GM23338 (cell line): ENCODE results near the gene G6PC3. TPM values are rescaled to one million over a fixed set of nuclear protein-coding genes. Genes with fewer than 3 reads are reported as not detected.

Experiments used
- ATAC-seq: fragments of 200-7000 bp; cut with Tn5 transposase; 3 replicates; pipeline ENCODE4 v1.9.1; 2020
- DNase-seq: peaks from one replicate; pipeline ENCODE4 v3.0.0-alpha.2; 2015; ENCODE audit warnings: low spot score
- H2AFZ ChIP-seq: fragments of 200-600 bp; sonication (generic); 2 replicates; pipeline ENCODE4 v1.8.0; 2016; ENCODE audit warnings: antibody characterized with exemption, mild to moderate bottlenecking, moderate library complexity
- H3F3A ChIP-seq: fragments of 200-600 bp; sonication (generic); replicated peaks from 2 replicates; pipeline ENCODE4 v1.8.0; 2017; ENCODE audit warnings: antibody characterized with exemption, mixed run types, low read depth
- H3K27ac ChIP-seq: fragments of 200-600 bp; sonication (generic); 2 replicates; pipeline ENCODE4 v1.6.1; 2016; ENCODE audit warnings: low read depth
- H3K27me3 ChIP-seq: fragments of 200-600 bp; sonication (generic); 2 replicates; pipeline ENCODE4 v1.8.0; 2016; ENCODE audit warnings: mild to moderate bottlenecking, mixed run types, moderate library complexity; ENCODE audit not compliant: insufficient read depth
- H3K36me3 ChIP-seq: fragments of 200-600 bp; sonication (generic); 2 replicates; pipeline ENCODE4 v1.8.0; 2016; ENCODE audit warnings: mild to moderate bottlenecking; ENCODE audit not compliant: insufficient read depth
- H3K4me1 ChIP-seq: fragments of 200-600 bp; sonication (generic); 2 replicates; pipeline ENCODE4 v1.8.0; 2016; ENCODE audit warnings: mild to moderate bottlenecking, moderate library complexity; ENCODE audit not compliant: insufficient read depth
- H3K4me2 ChIP-seq: fragments of 200-600 bp; sonication (generic); 2 replicates; pipeline ENCODE4 v1.7.1; 2017; ENCODE audit warnings: mixed run types
- H3K4me3 ChIP-seq: fragments of 200-600 bp; sonication (generic); 2 replicates; pipeline ENCODE4 v1.6.1; 2016; ENCODE audit warnings: mixed run types
- H3K79me2 ChIP-seq: fragments of 200-600 bp; sonication (generic); replicated peaks from 2 replicates; pipeline ENCODE4 v1.8.0; 2017; ENCODE audit warnings: mild to moderate bottlenecking; ENCODE audit not compliant: insufficient read depth
- H3K9me2 ChIP-seq: fragments of 200-600 bp; sonication (generic); 2 replicates; pipeline ENCODE4 v1.8.0; 2017; ENCODE audit not compliant: insufficient read depth
- H4K20me1 ChIP-seq: fragments of 200-600 bp; sonication (generic); replicated peaks from 2 replicates; pipeline ENCODE4 v1.8.0; 2017; ENCODE audit warnings: mild to moderate bottlenecking; ENCODE audit not compliant: insufficient read depth
- H3K27ac Mint-ChIP-seq: 2 replicates; pipeline ENCODE4 v1.8.0; 2020; ENCODE audit warnings: inconsistent platforms, mild to moderate bottlenecking, moderate library complexity, mixed read lengths
- H3K27me3 Mint-ChIP-seq: 3 replicates; pipeline ENCODE4 v1.8.0; 2022; ENCODE audit warnings: low read depth, mild to moderate bottlenecking, moderate library complexity, mixed read lengths, inconsistent platforms; ENCODE audit not compliant: insufficient read depth, poor library complexity
- H3K36me3 Mint-ChIP-seq: 3 replicates; pipeline ENCODE4 v1.8.0; 2021; ENCODE audit warnings: low read depth, mild to moderate bottlenecking, inconsistent platforms, moderate library complexity, mixed read lengths
- H3K4me1 Mint-ChIP-seq: 3 replicates; pipeline ENCODE4 v1.8.0; 2020; ENCODE audit warnings: mild to moderate bottlenecking, inconsistent platforms, mixed read lengths
- H3K4me3 Mint-ChIP-seq: 3 replicates; pipeline ENCODE4 v1.8.0; 2021; ENCODE audit warnings: moderate library complexity, mild to moderate bottlenecking, inconsistent platforms, mixed read lengths
- H3K9me3 Mint-ChIP-seq: 3 replicates; pipeline ENCODE4 v1.8.0; 2020; ENCODE audit warnings: moderate library complexity, mild to moderate bottlenecking, inconsistent platforms, mixed read lengths
- CREB1 ChIP-seq: fragments of 250-450 bp; sonication (Bioruptor Pico); IDR thresholded peaks from 2 replicates; pipeline ENCODE4 v1.5.0; 2020; ENCODE audit warnings: low read depth, mild to moderate bottlenecking, moderate library complexity
- ETS1 ChIP-seq: IDR thresholded peaks from 2 replicates; pipeline ENCODE4 v1.6.1; 2016; ENCODE audit warnings: antibody characterized with exemption
- EZH2 ChIP-seq: fragments of 200-600 bp; sonication (generic); IDR thresholded peaks from one replicate; pipeline ENCODE4 v1.8.0; 2017; ENCODE audit warnings: antibody characterized with exemption, mild to moderate bottlenecking, low read depth; ENCODE audit not compliant: unreplicated experiment
- EZH2phosphoT487 ChIP-seq: fragments of 200-600 bp; sonication (generic); IDR thresholded peaks from one replicate; pipeline ENCODE4 v1.8.1; 2018; ENCODE audit warnings: antibody characterized with exemption; ENCODE audit not compliant: unreplicated experiment
- JUNB ChIP-seq: IDR thresholded peaks from one replicate; pipeline ENCODE4 v1.6.1; 2016; ENCODE audit warnings: antibody characterized with exemption; ENCODE audit not compliant: unreplicated experiment
- NANOG ChIP-seq: IDR thresholded peaks from 2 replicates; pipeline ENCODE4 v1.6.1; 2016; ENCODE audit warnings: antibody characterized with exemption, borderline replicate concordance
- POLR2AphosphoS5 ChIP-seq: IDR thresholded peaks from 2 replicates; pipeline ENCODE4 v1.6.1; 2016; ENCODE audit warnings: antibody characterized with exemption, low read depth
- REST ChIP-seq: IDR thresholded peaks from one replicate; pipeline ENCODE4 v1.6.1; 2018; ENCODE audit warnings: antibody characterized with exemption; ENCODE audit not compliant: unreplicated experiment
- STAT1 ChIP-seq: IDR thresholded peaks from one replicate; pipeline ENCODE4 v1.6.1; 2016; ENCODE audit warnings: antibody characterized with exemption; ENCODE audit not compliant: unreplicated experiment
- ZNF331 ChIP-seq: fragments of 250-450 bp; sonication (Bioruptor Pico); IDR thresholded peaks from 2 replicates; pipeline ENCODE4 v1.5.0; 2020; ENCODE audit warnings: low read depth, mild to moderate bottlenecking, moderate library complexity
- ZNF462 ChIP-seq: fragments of 250-450 bp; sonication (Bioruptor Pico); IDR thresholded peaks from 2 replicates; pipeline ENCODE4 v1.5.0; 2020; ENCODE audit warnings: mild to moderate bottlenecking, moderate library complexity
- polyA plus RNA-seq: library from polyadenylated mRNA; unstranded; fragments of >200 nt; fragmentation: Nextera tagmentation; extraction: Ambion mirVana; gene quantifications from 2 replicates; pipeline ENCODE4 v1.2.1, GENCODE V29; 2016
- total RNA-seq: library from RNA; depleted of rRNA; stranded (reverse); fragments of >200 nt; shearing (Covaris generic); gene quantifications from 2 replicates; pipeline ENCODE4 v1.2.3, GENCODE V29; 2014

Gene G6PC3
- total and polyA plus RNA-seq, 2 experiments from 2014 or later: 112 to 143 TPM

GRCh38 chr17:44110011-44110686 lies 39.6 kb downstream of the G6PC3 start:
- no peak for TF ChIP-seq POLR2AphosphoS5
- no peak for TF ChIP-seq STAT1
- TF ChIP-seq JUNB: no peak
- TF ChIP-seq ZNF462 (CRISPR knock-in tag): no peak
- no peak for TF ChIP-seq NANOG
- no peak for TF ChIP-seq EZH2phosphoT487
- TF ChIP-seq ZNF331 (CRISPR knock-in tag): no peak
- no peak for TF ChIP-seq EZH2
- no peak for TF ChIP-seq ETS1
- no peak for TF ChIP-seq REST
- TF ChIP-seq CREB1: no peak
- peak overlapping the region; percentile 77 for H3K4me2 ChIP-seq
- DNase-seq (no peak), ATAC-seq (no peak)
- H3K4me1 Mint-ChIP-seq: peaks cover 42% of the 10 kb centered on the region
- no peaks in the 10 kb centered on the region for H3K27me3 ChIP-seq
- H3K9me3 Mint-ChIP-seq: no peaks in the 10 kb centered on the region
- peak overlapping the region; percentile 54; the same call in 1 of the 2 replicates for H3K4me3 ChIP-seq
- peaks cover 3% of the 10 kb centered on the region for H4K20me1 ChIP-seq
- no peak overlapping the region for H3K27ac Mint-ChIP-seq
- H3K27me3 Mint-ChIP-seq: peaks cover 4% of the 10 kb centered on the region
- H3K4me1 ChIP-seq: peaks cover 39% of the 10 kb centered on the region
- H3F3A ChIP-seq: 0 out of 2 replicates have a peak, but pooled peaks cover 14% of the 10 kb centered on the region
- H3K27ac ChIP-seq: no peak overlapping the region
- H3K4me3 Mint-ChIP-seq: no peak overlapping the region
- H3K79me2 ChIP-seq: peaks cover 6% of the 10 kb centered on the region
- no peaks in the 10 kb centered on the region; the same call in 2 of the 3 replicates for H3K36me3 Mint-ChIP-seq
- H2AFZ ChIP-seq: no peak overlapping the region
- no peaks in the 10 kb centered on the region for H3K36me3 ChIP-seq
- H3K9me2 ChIP-seq: no peaks in the 10 kb centered on the region
